ENCODE measurements around the gene PLXDC2.

- TF ChIP-seq CTCF (IDR thresholded peaks at IDR 0.05; ENCODE audit: low read depth, low read length, poor library complexity, severe bottlenecking) (no peak), EZH2phosphoT487 (IDR thresholded peaks at IDR 0.05; ENCODE audit: borderline replicate concordance, low read length) (no peak)
Observed at GRCh38 chr10:19778996-19779395, 37.2 kb upstream of the PLXDC2 start.
